NCI-H748 (cell line): ENCODE results near the gene TCOF1.
A peak's percentile ranks its signal among the peaks of the same experiment; 100 is the strongest.

ENCODE experiments used
- DNase-seq: peaks from one replicate; lab custom pipeline; 2025; ENCODE audit not compliant: unreplicated experiment; lab: John Stamatoyannopoulos, UW

Gene TCOF1

DNA sequence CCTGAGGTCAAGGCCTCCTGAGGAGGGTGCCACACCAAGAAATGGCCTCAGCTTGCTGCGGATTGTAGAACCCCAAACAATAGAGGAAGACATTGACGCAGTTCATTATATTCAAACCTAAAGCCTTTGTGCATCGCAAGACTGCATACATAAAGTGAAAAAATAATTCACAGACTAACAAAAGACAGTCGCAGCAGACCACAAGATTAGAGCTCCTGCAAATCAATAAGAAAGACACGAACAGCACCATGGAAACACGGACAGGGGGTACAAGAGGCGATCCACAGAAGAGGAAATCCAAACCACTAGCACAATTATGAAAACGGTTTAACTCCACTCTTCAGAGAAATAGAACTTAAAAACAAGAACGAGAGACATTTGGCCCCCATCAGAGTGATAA is 10.0 kb upstream of the TCOF1 start:
- no peak for DNase-seq

DNA sequence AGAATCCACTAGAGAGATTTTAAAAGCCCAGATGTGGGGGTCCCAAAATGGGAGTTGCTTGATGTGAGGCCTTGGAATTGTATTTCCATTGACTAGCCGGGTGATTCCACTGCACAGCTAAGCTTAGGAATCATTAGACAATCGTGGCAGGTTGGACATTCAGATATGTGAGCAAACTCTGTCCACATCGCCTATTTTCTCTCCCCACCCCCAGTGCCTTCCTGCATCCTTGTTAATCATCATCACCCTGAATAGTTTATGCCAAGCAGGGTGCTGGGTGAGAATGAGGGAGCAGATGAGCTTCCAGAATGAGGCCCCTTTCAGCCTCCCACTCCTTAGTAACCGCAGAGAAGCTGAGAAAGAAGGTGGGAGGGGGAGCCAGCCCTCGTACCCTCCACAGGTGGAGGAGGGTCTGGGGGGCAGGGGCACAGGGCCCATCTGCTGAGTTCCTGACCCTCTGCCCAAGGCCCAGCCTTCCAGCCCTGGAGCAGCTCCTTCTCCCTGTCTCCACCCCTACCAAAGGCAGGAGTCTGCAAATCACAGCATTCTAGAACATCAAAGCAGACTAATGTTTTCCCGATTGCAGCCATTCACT is 7.7 kb upstream of the TCOF1 start:
- DNase-seq: no peak

DNA sequence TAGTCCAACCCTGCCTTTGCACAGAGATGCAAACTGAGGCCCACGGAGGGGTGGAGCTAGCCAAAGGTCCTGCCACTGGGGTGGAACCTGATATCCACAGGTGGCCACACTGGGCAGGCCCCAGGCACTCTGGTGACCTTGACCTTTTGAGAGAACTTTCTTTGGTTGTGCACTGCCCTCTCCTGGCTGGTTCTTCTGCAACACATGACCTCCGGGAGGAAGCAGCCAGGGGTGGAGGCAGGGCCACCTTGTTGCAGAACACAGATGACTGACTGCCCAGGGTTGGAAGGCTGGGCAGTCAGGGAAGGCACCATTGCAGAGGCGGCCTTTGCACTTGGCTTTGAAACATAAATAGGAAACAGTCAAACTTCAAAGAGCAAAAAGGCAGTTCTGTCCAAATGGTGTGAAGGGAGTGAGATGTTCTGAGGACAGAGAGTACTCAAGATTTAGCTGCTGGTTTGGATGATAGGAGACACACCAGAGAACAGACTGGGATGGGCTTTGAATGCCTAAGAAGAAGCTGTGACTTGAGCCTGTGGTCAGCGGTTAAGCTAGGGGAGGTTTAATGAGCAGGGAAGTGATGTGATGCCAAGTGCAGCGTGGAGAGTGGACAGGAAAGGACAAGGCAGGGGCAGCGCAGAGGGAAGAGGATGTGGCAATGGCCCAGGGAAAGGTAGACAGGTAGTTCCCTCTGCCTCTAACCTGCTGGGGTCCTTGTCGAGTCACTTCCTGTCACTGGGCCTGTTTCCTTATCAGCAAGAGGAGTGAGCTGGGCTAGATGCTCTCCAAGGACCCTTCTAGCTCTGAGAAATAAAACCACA is 6.8 kb upstream of the TCOF1 start:
- DNase-seq: peak; percentile 33

DNA sequence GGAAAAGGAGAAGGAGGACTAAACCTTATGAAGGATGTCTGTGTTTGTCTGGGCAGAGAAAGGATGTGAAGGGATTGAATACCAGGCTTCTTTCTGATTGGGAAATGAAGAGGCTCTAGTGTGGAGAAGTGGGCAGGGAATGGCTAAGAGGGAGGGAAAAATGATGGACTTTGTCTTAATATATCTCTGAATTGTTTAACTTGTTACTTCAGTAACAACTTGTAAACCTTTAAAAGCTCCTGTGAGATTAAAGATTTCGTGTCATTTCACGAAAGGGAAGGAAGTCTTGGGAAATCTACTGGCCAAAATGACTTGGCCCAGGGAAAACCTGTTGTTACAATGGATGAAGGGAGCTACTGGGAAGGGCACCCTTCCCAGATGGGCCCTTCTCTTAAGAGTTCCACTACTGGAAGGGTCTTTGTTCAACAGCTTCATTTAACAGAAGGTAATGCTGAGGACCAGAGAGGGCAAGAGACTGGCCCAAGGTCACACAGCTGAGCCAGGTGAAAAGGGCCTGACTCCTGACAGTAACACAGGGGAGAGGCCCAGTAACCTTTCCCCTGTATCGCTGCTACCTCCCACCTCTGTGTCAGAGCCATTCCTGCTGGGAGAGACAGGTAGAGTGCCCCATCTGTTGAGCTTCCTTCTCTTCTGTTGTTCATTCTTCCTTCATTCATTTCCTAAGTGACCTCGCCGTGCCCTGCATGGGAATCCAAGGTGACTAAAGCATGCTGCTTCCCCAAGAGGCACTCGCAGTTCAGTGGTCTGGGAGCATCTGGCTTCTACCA is 5.1 kb upstream of the TCOF1 start:
- no peak for DNase-seq

DNA sequence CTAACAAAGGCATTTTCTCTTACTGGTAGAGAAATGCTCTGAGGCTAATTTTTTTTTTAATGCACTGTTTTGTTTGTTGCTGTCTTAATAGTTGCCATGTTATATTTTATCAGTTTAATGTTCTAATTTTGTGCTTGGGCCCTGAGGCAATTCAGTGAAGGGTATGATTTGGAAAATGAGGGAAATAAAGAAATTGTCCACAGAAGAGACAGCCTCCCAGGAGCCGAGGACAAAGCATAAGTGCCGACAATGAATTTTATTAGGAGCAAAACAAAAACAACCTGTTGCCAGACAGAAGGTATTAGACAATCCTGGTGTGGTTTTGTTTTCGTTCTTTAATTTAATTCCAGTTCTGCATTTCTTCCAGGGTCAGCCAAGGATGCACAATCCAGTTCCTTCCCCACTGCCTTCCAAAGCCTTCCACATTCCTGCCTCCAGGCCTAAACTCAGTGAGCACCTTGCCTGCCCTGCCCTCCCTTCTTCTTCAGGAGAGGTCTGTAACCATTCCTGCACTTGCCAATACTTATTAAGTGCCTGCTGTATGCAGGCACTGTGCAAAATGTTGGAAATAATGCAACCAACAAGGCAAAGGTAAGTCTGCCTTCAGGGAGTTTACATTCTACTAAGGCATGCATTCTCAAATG is 4.3 kb upstream of the TCOF1 start:
- no peak for DNase-seq

DNA sequence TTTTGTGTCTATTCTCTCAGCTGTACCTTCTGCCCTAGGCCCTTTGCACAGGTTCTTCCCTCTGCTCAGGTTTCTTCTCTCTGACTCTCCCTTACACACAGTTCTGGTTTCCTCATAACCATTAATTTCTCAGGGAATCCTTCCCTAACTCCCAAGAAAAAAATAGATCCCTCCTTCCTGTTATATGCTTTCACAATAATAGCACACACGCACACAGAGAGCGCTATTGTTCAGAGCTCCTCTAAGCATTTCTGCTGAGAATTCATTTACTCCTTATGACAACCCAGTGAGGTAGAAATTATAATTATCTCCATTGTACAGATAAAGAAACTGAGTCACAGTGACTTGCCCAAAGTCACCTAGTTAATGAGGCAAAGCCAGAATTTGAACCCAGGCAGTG is 1.7 kb upstream of the TCOF1 start:
- no peak for DNase-seq

- DNase-seq: no peak
Observed at GRCh38 chr5:150356575-150357294, 762 bp upstream of the TCOF1 start.

DNA sequence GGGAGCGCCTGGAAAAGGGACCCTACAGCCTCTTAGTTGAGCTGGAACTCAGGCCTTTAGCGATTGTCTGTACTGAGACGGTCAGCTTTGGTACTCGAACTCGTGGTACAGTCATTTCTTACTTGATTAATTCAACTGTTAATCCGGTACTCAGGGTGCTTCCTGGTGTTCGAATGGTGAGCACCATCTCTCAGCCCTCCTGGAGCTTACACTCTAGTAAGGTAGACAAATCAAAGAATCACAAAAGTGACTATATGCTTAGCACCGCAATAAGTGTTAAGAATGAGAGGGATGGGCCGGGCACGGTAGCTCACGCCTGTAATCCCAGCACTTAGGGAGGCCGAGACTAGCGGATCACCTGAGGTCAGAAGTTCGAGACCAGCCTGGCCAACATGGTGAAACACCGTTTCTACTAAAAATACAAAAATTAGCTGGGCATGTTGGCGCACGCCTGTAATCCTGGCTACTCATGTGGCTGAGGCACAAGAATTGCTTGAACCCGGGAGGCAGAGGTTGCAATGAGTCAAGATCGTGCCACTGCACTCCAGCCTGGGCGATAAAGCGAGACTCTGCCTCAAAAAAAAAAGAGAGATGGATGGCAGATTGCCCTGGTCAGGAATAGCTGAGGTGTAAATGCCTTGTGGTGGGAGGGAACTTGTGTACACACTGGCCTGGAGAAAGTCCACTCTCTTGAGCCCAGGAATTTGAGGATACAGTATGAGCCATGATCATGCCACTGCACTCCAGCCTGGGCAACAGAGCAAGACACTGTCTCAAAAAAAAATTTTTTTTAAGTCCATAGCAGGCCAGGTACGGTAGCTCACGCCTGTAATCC is 981 bp downstream of the TCOF1 start:
- DNase-seq: peak; percentile 52

DNA sequence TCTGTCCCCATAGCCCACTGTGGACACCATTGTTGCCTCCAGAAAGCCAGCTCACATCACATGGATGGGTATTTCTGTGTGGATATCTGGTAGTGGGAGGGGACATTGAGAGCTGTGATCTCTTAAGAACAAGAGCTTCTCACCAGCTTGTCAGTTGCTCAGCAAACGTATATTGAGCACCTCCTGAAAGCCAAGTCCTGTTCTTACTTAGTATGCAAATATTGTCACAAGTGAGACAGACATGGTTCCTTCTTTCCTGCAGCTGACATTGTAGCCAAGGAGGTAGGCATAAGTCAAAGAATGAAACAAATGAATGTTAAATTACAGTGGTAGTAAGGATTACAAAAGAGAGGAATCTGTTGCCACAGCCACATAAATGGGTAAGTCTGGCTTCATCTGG is 3.8 kb downstream of the TCOF1 start:
- no peak for DNase-seq

- DNase-seq: no peak
Observed at GRCh38 chr5:150363185-150363584, 5.7 kb downstream of the TCOF1 start.

DNA sequence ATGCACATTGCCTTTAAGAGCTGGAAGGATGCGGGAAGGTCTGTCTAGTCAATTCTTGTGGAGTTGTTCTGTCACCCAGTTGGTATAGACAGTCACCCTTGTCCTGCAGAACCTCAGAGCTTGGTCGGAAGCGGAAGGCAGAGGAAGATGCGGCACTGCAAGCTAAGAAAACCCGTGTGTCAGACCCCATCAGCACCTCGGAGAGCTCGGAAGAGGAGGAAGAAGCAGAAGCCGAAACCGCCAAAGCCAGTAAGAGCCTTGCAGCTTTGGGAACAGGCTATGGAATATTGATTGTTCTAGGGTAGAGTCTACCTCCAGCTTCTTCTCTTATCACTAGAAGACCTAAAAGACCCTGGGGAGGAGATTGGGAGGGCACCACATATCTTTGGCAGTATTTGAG is 6.5 kb downstream of the TCOF1 start:
- no peak for DNase-seq

DNA sequence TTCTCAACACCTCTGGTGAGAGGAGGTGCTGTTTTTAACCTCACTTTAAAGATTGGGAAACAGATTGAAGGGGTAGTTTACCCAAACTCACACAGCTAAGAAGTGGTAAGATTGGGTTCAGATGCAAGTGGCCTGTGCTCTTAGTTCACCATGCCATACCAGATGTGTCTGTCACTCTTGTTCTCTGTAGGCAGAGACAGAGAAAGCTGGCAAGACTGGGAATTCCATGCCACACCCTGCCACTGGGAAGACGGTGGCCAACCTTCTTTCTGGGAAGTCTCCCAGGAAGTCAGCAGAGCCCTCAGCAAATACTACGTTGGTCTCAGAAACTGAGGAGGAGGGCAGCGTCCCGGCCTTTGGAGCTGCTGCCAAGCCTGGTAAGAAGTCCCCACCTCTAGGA is 11.0 kb downstream of the TCOF1 start:
- no peak for DNase-seq

GRCh38 chr5:150372639-150373038 is 15.1 kb downstream of the TCOF1 start:
- DNase-seq: no peak

DNA sequence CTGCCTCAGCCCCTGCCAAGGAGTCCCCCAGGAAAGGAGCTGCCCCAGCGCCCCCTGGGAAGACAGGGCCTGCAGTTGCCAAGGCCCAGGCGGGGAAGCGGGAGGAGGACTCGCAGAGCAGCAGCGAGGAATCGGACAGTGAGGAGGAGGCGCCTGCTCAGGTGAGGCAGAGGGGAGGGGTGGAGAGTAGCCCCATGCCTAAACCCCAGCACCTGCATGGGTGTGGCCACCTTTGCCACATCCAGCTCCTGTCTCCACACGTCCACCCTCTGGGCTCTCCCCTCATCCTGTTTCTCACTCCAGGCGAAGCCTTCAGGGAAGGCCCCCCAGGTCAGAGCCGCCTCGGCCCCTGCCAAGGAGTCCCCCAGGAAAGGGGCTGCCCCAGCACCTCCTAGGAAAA is 17.2 kb downstream of the TCOF1 start:
- DNase-seq: no peak

GRCh38 chr5:150376799-150377771 is 19.6 kb downstream of the TCOF1 start:
- DNase-seq: no peak

- DNase-seq: no peak
Observed at GRCh38 chr5:150377964-150378694, 20.6 kb downstream of the TCOF1 start.

- no peak for DNase-seq
Observed at GRCh38 chr5:150384701-150385100, 27.2 kb downstream of the TCOF1 start.
